ENCODE results near the gene MED13L.

- TF ChIP-seq CTCF (IDR thresholded peaks at IDR 0.05) (no peak), EZH2 (IDR thresholded peaks at IDR 0.05; ENCODE audit: borderline replicate concordance, insufficient read depth, low read depth, low read length, poor library complexity, severe bottlenecking) (no peak)
Observed at GRCh38 chr12:116257215-116257614, 20.3 kb downstream of the MED13L start.

All from B cell (primary cell).